Ammon's horn (tissue), 1 donor: Measurements from ENCODE around the gene ANKRD18B.
"Not testable (repeated sequence)": the region's sequence is repeated elsewhere in the genome, so short reads cannot be mapped to it uniquely, and the experiment has no call there.

Experiments used
- DNase-seq: peaks from one replicate; pipeline ENCODE4 v3.0.0-alpha.2; 2016; ENCODE audit warnings: low spot score

ANKRD18B gene

GRCh38 chr9:33612410-33612809, 88.4 kb downstream of the ANKRD18B start:
- not testable (repeated sequence) for DNase-seq

- no peak for DNase-seq
These were observed 90.1 kb downstream of the ANKRD18B start for GRCh38 chr9:33614001-33614687.

- not testable (repeated sequence) for DNase-seq
These were observed 94.3 kb downstream of the ANKRD18B start for GRCh38 chr9:33618370-33618769.

- DNase-seq, result no peak
These were observed 95.8 kb downstream of the ANKRD18B start for GRCh38 chr9:33619666-33620404.

GRCh38 chr9:33620738-33621439, 96.8 kb downstream of the ANKRD18B start:
- no peak for DNase-seq
